AG04450 (cell line): ENCODE data around the gene POGZ. TPM values are rescaled to one million over a fixed set of nuclear protein-coding genes. Genes with fewer than 3 reads are reported as not detected.
A peak's percentile ranks its signal among the peaks of the same experiment; 100 is the strongest.

Experiments used
- CTCF ChIA-PET: fragments of 300-600, 350-600 bp; formaldehyde crosslinking; extraction: SDS; loops from one replicate; lab custom pipeline; 2022; ENCODE audit warnings: antibody characterized with exemption, inconsistent platforms; lab: Charles Lee
- POLR2A ChIA-PET: fragments of 350-600 bp; formaldehyde crosslinking; extraction: SDS; loops from one replicate; lab custom pipeline; 2021; ENCODE audit warnings: antibody characterized with exemption, inconsistent platforms; lab: Yijun Ruan, JAX
- DNase-seq: peaks from one replicate; pipeline ENCODE4 v3.0.0-alpha.2; 2011; ENCODE audit warnings: low read depth, low spot score
- H3K27ac ChIP-seq: one replicate; pipeline ENCODE4 v1.5.1; 2012; ENCODE audit warnings: low read depth, low read length, control low read depth
- H3K27me3 ChIP-seq: one replicate; pipeline ENCODE4 v1.6.0; 2012; ENCODE audit warnings: low read length; ENCODE audit not compliant: control insufficient read depth, insufficient read depth
- H3K4me3 ChIP-seq: 2 replicates; pipeline ENCODE4 v1.5.1; 2011; ENCODE audit warnings: mild to moderate bottlenecking, low read depth, low read length, control low read depth
- H3K9me3 ChIP-seq: 2 replicates; pipeline ENCODE4 v1.5.1; 2012; ENCODE audit warnings: low read length; ENCODE audit not compliant: control insufficient read depth, insufficient read depth
- CTCF ChIP-seq: IDR thresholded peaks from 2 replicates; pipeline ENCODE4 v1.5.1; 2011; ENCODE audit warnings: low read depth, low read length, control low read depth, inconsistent platforms
- polyA plus RNA-seq: library from polyadenylated mRNA; depleted of rRNA; stranded (reverse); fragments of >200 nt; gene quantifications from 2 replicates; pipeline ENCODE4 v1.2.3, GENCODE V29; 2011

Gene POGZ
- polyA plus RNA-seq, 1 experiment, result 45.7 TPM

GRCh38 chr1:151502859-151503780 is 43.8 kb upstream of the POGZ start:
- H3K4me3 ChIP-seq, result no peak overlapping the region
- DNase-seq, result no peak
- TF ChIP-seq CTCF, result no peak
- H3K27me3 ChIP-seq, result no peaks in the 10 kb centered on the region
- CTCF ChIA-PET, result interaction anchor here (1.0 kb wide), 1 partner anchor 232 kb away, joined by 3 read pairs; no protein-coding TSS in a partner anchor
- no peak overlapping the region for H3K27ac ChIP-seq
- no peaks in the 10 kb centered on the region for H3K9me3 ChIP-seq
- POLR2A ChIA-PET, result no interaction called here

GRCh38 chr1:151502035-151502700 is 42.9 kb upstream of the POGZ start:
- no peaks in the 10 kb centered on the region for H3K9me3 ChIP-seq
- POLR2A ChIA-PET, result no interaction called here
- no peaks in the 10 kb centered on the region for H3K27me3 ChIP-seq
- no peak for DNase-seq
- no peak overlapping the region for H3K27ac ChIP-seq
- CTCF ChIA-PET, result interaction anchor here (1.0 kb wide), 1 partner anchor 232 kb away, joined by 3 read pairs; no protein-coding TSS in a partner anchor
- TF ChIP-seq CTCF, result no peak
- H3K4me3 ChIP-seq, result no peak overlapping the region

GRCh38 chr1:151501474-151501873 is 42.2 kb upstream of the POGZ start:
- peak; percentile 32; the same call in 1 of the 2 replicates for TF ChIP-seq CTCF
- H3K9me3 ChIP-seq, result no peaks in the 10 kb centered on the region
- H3K27ac ChIP-seq, result no peak overlapping the region
- POLR2A ChIA-PET, result no interaction called here
- no peak overlapping the region for H3K4me3 ChIP-seq
- CTCF ChIA-PET, result no interaction called here
- no peak for DNase-seq
- H3K27me3 ChIP-seq, result no peaks in the 10 kb centered on the region

- ChIA-PET POLR2A (no interaction called here), CTCF (no interaction called here)
- TF ChIP-seq CTCF, result no peak
- H3K9me3 ChIP-seq, result no peaks in the 10 kb centered on the region
- H3K4me3 ChIP-seq, result no peak overlapping the region
- no peak overlapping the region for H3K27ac ChIP-seq
- DNase-seq, result no peak
- H3K27me3 ChIP-seq, result no peaks in the 10 kb centered on the region
Observed at GRCh38 chr1:151499930-151500329, 40.6 kb upstream of the POGZ start.

- Histone ChIP-seq H3K27me3 (no peaks in the 10 kb centered on the region), H3K9me3 (no peaks in the 10 kb centered on the region), H3K4me3 (no peak overlapping the region), H3K27ac (no peak overlapping the region)
- no peak for TF ChIP-seq CTCF
- CTCF ChIA-PET, result no interaction called here
- no peak for DNase-seq
- POLR2A ChIA-PET, result no interaction called here
Observed at GRCh38 chr1:151499365-151499764, 40.1 kb upstream of the POGZ start.
